K562 (cell line): ENCODE data around the gene ASIC3. TPM values are rescaled to one million over a fixed set of nuclear protein-coding genes. Genes with fewer than 3 reads are reported as not detected.
A peak's percentile ranks its signal among the peaks of the same experiment; 100 is the strongest.

Experiments used
- DACH1 ChIP-seq: fragments of 450-650 bp; IDR thresholded peaks from 2 replicates; pipeline ENCODE4 v1.6.1; 2018; ENCODE audit not compliant: partially characterized antibody
- ETV6 ChIP-seq, 3 experiments: fragments of 150-350 bp in 1 of 3; sonication (generic) in 1 of 3; formaldehyde crosslinking in 1 of 3; IDR thresholded peaks; 2 replicates each; pipeline versions ENCODE4 v1.6.1 to v1.8.0; 2014 to 2022; ENCODE audit warnings: borderline replicate concordance in 2 of 3, low read depth in 2 of 3, antibody characterized with exemption in 1 of 3, low read length in 1 of 3, mild to moderate bottlenecking in 1 of 3, missing genetic modification reagents in 1 of 3
- FOXM1 ChIP-seq, 2 experiments: fragments of 450-650 bp in 1 of 2; sonication (generic) in 1 of 2; formaldehyde crosslinking in 1 of 2; IDR thresholded peaks; 2 replicates each; pipeline versions ENCODE4 v1.6.1 to v1.9.0; 2017 to 2022; ENCODE audit warnings: low read depth in 2 of 2, mild to moderate bottlenecking in 2 of 2, missing genetic modification reagents in 1 of 2, moderate library complexity in 1 of 2
- MCM2 ChIP-seq: fragments of 450-650 bp; IDR thresholded peaks from 2 replicates; pipeline ENCODE4 v1.6.1; 2017; ENCODE audit warnings: low read depth, mild to moderate bottlenecking
- MTA3 ChIP-seq: fragments of 450-650 bp; formaldehyde crosslinking; IDR thresholded peaks from 2 replicates; pipeline ENCODE4 v1.6.1; 2017; ENCODE audit warnings: mild to moderate bottlenecking, borderline replicate concordance
- NR4A1 ChIP-seq, 2 experiments: fragments of 250-450 bp in 1 of 2; fragments of 450-650 bp in 1 of 2; sonication (Bioruptor Pico) in 1 of 2; IDR thresholded peaks; 2 replicates each; pipeline versions ENCODE4 v1.4.0 to v1.6.1; 2016 to 2020; ENCODE audit warnings: mild to moderate bottlenecking in 2 of 2, missing compliant biosample characterization in 1 of 2, missing genetic modification characterization in 1 of 2, moderate library complexity in 1 of 2
- PURB ChIP-seq: sonication (generic); formaldehyde crosslinking; IDR thresholded peaks from 2 replicates; pipeline ENCODE4 v1.9.0; 2021; ENCODE audit warnings: low read depth, mild to moderate bottlenecking, missing genetic modification reagents
- RBM39 ChIP-seq: fragments of 200-400 bp; formaldehyde crosslinking; optimal IDR thresholded peaks from 2 replicates; pipeline ENCODE3; 2018; ENCODE audit warnings: low read depth, low read length
- SP1 ChIP-seq: sonication (generic); formaldehyde crosslinking; IDR thresholded peaks from 2 replicates; pipeline ENCODE4 v1.8.1; 2022; ENCODE audit warnings: mild to moderate bottlenecking, missing genetic modification reagents
- ZBTB11 ChIP-seq, 3 experiments: fragments of 200-800 bp in 1 of 3; fragments of 250-450 bp in 1 of 3; fragments of 450-650 bp in 1 of 3; sonication (Bioruptor Pico) in 1 of 3; sonication (Bioruptor generic) in 1 of 3; formaldehyde crosslinking in 1 of 3; IDR thresholded peaks; 2 replicates each; pipeline versions ENCODE4 v1.6.1 to v1.8.0; 2016 to 2022; ENCODE audit warnings: mild to moderate bottlenecking in 2 of 3, missing genetic modification characterization in 2 of 3, missing compliant biosample characterization in 1 of 3, moderate library complexity in 1 of 3
- ZBTB12 ChIP-seq: fragments of 250-450 bp; sonication (Bioruptor Pico); IDR thresholded peaks from 2 replicates; pipeline ENCODE4 v1.4.0; 2020
- ZNF212 ChIP-seq: fragments of 450-650 bp; formaldehyde crosslinking; IDR thresholded peaks from 2 replicates; pipeline ENCODE4 v1.4.0; 2020; ENCODE audit warnings: mild to moderate bottlenecking
- ZNF57 ChIP-seq: fragments of 450-650 bp; formaldehyde crosslinking; IDR thresholded peaks from 2 replicates; pipeline ENCODE4 v1.4.0; 2020; ENCODE audit warnings: mild to moderate bottlenecking, moderate library complexity
- ZNF778 ChIP-seq: fragments of 450-650 bp; formaldehyde crosslinking; IDR thresholded peaks from 2 replicates; pipeline ENCODE4 v1.4.0; 2020; ENCODE audit warnings: mild to moderate bottlenecking, moderate library complexity
- polyA plus RNA-seq, 8 experiments: library from polyadenylated mRNA; depleted of rRNA in 4 of 8; stranded (reverse) in 5 of 8; unstranded in 3 of 8; fragments of >200 nt; fragmentation: Nextera tagmentation in 2 of 8; fragmentation: Illumina TruSeq in 1 of 8; extraction: Ambion mirVana in 2 of 8; extraction: Trizol in 1 of 8; gene quantifications; 2 replicates each; pipeline versions ENCODE4 v1.2.1 to v1.2.3, GENCODE V29; 2011 to 2014; ENCODE audit warnings: inconsistent platforms in 1 of 8, missing spikeins in 1 of 8
- total RNA-seq, 7 experiments: library from RNA; depleted of rRNA in 6 of 7; stranded (reverse); fragments of >200 nt in 6 of 7; fragmentation: Illumina TruSeq in 2 of 7; extraction: Trizol in 2 of 7; gene quantifications; 2 replicates each; pipeline versions ENCODE4 v1.2.1 to v1.2.3, GENCODE V29; 2011 to 2021; ENCODE audit warnings: low replicate concordance in 1 of 7
- TF ChIP-seq, protein P1 (sequence below), 2 experiments: fragments of 450-650 bp in 1 of 2; IDR thresholded peaks; 2 replicates each; pipeline ENCODE4 v1.6.1; 2011 to 2017; ENCODE audit warnings: low read depth in 2 of 2, antibody characterized with exemption in 1 of 2, borderline replicate concordance in 1 of 2, low read length in 1 of 2, mild to moderate bottlenecking in 1 of 2, mixed read lengths in 1 of 2; ENCODE audit not compliant: control insufficient read depth in 1 of 2

The ASIC3 gene
- total and polyA plus RNA-seq, 9 of the 15 experiments (the other 6 are each of a cell fraction or from before 2014, with no cell fraction given), result 0.11 to 5.0 (median 0.87) TPM

GRCh38 chr7:151008511-151009323, 39.6 kb upstream of the ASIC3 start (continued):
- no peak for TF ChIP-seq ZNF212
- no peak for TF ChIP-seq ZNF778 (CRISPR knock-in tag)
- peak; percentile 15 to 78; a peak in 3 of 4 replicates for TF ChIP-seq ETV6 (IDR thresholded peaks at IDR 0.05; ENCODE audit: borderline replicate concordance in 1 of 2, low read depth in 2 of 2, low read length in 1 of 2)
- peak; percentile 14; the same call in 1 of the 2 replicates for TF ChIP-seq ETV6 (CRISPR knock-in tag; IDR thresholded peaks at IDR 0.05; ENCODE audit: borderline replicate concordance)
- peak; percentile 80; the same call in 1 of the 2 replicates for TF ChIP-seq ZNF57 (CRISPR knock-in tag)
- TF ChIP-seq NR4A1 (CRISPR knock-in tag; IDR thresholded peaks at IDR 0.05), result peak; percentile 53
- TF ChIP-seq NR4A1 (tag; IDR thresholded peaks at IDR 0.05), result peak; percentile 86
- TF ChIP-seq RBM39, result no peak
- no peak for TF ChIP-seq PURB (CRISPR knock-in tag)
- peak; percentile 90 for TF ChIP-seq SP1
- no peak for TF ChIP-seq MCM2
- TF ChIP-seq, protein P1, sequence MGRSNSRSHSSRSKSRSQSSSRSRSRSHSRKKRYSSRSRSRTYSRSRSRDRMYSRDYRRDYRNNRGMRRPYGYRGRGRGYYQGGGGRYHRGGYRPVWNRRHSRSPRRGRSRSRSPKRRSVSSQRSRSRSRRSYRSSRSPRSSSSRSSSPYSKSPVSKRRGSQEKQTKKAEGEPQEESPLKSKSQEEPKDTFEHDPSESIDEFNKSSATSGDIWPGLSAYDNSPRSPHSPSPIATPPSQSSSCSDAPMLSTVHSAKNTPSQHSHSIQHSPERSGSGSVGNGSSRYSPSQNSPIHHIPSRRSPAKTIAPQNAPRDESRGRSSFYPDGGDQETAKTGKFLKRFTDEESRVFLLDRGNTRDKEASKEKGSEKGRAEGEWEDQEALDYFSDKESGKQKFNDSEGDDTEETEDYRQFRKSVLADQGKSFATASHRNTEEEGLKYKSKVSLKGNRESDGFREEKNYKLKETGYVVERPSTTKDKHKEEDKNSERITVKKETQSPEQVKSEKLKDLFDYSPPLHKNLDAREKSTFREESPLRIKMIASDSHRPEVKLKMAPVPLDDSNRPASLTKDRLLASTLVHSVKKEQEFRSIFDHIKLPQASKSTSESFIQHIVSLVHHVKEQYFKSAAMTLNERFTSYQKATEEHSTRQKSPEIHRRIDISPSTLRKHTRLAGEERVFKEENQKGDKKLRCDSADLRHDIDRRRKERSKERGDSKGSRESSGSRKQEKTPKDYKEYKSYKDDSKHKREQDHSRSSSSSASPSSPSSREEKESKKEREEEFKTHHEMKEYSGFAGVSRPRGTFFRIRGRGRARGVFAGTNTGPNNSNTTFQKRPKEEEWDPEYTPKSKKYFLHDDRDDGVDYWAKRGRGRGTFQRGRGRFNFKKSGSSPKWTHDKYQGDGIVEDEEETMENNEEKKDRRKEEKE (IDR thresholded peaks at IDR 0.05; ENCODE audit: borderline replicate concordance in 1 of 2, control insufficient read depth in 1 of 2, low read depth in 2 of 2, low read length in 1 of 2), result peak in 1 of 2 experiments; percentile 95; a peak in 2 of 4 replicates
- peak; percentile 66 for TF ChIP-seq DACH1
- TF ChIP-seq MTA3, result peak; percentile 98
- TF ChIP-seq ZBTB12 (CRISPR knock-in tag), result no peak
- TF ChIP-seq FOXM1 (IDR thresholded peaks at IDR 0.05; ENCODE audit: low read depth), result peak; percentile 70
- TF ChIP-seq FOXM1 (CRISPR knock-in tag; IDR thresholded peaks at IDR 0.05; ENCODE audit: low read depth), result no peak
- TF ChIP-seq ZBTB11 (CRISPR knock-in tag; IDR thresholded peaks at IDR 0.05), result peak in 1 of 3 experiments; percentile 82; a peak in 2 of 6 replicates
